Activated CD8-positive, alpha-beta T cell treated with anti-CD3 and anti-CD28 coated beads for 36 hours (primary cell): ENCODE data around the gene ARHGAP26. TPM values are rescaled to one million over a fixed set of nuclear protein-coding genes. Genes with fewer than 3 reads are reported as not detected.

ENCODE experiments used
- ATAC-seq: fragments of 200-7000 bp; cut with Tn5 transposase; one replicate; pipeline ENCODE4 v1.10.0; 2021; ENCODE audit warnings: mild to moderate bottlenecking, moderate library complexity
- CTCF ChIA-PET: fragments of 350-600 bp; sonication (Branson Sonifier 250); formaldehyde crosslinking; loops from one replicate; lab custom pipeline; 2021; ENCODE audit warnings: antibody characterized with exemption; lab: Charles Lee
- POLR2A ChIA-PET: fragments of 350-600 bp; sonication (Branson Sonifier 250); formaldehyde crosslinking; loops from one replicate; lab custom pipeline; 2021; ENCODE audit warnings: antibody characterized with exemption; lab: Charles Lee
- DNase-seq: peaks from one replicate; pipeline ENCODE4 v3.0.0-alpha.2; 2020
- H3K27ac Mint-ChIP-seq: one replicate; pipeline ENCODE4 v1.8.0; 2021; ENCODE audit warnings: mild to moderate bottlenecking, mixed read lengths
- H3K27me3 Mint-ChIP-seq: one replicate; pipeline ENCODE4 v1.8.0; 2021; ENCODE audit warnings: mixed read lengths
- H3K36me3 Mint-ChIP-seq: one replicate; pipeline ENCODE4 v1.8.0; 2021; ENCODE audit warnings: low read depth, mixed read lengths
- H3K4me1 Mint-ChIP-seq: one replicate; pipeline ENCODE4 v1.8.0; 2021; ENCODE audit warnings: low read depth, mixed read lengths
- H3K4me3 Mint-ChIP-seq: one replicate; pipeline ENCODE4 v1.8.0; 2021; ENCODE audit warnings: mild to moderate bottlenecking, moderate library complexity, mixed read lengths
- H3K9me3 Mint-ChIP-seq: one replicate; pipeline ENCODE4 v1.8.0; 2021; ENCODE audit warnings: mixed read lengths
- CTCF ChIP-seq: fragments of 200-600 bp; IDR thresholded peaks from one replicate; pipeline ENCODE4 v1.8.0; 2022; ENCODE audit warnings: antibody characterized with exemption, mild to moderate bottlenecking
- intact Hi-C: fragments of 100-400 bp; cut with micrococcal nuclease; formaldehyde crosslinking; loops from one replicate; pipeline ENCODE4 v1.10.0; 2022
- total RNA-seq, 2 experiments: library from RNA; stranded (reverse); gene quantifications; one replicate each; pipeline ENCODE4 v1.2.3, GENCODE V29; 2021

The ARHGAP26 gene
- total RNA-seq, 2 experiments from 2014 or later, result 12.7 to 18.0 TPM

GRCh38 chr5:142905348-142905747 lies 135.2 kb downstream of the ARHGAP26 start:
- CTCF ChIA-PET, result interaction anchor here (0.8 to 1.6 kb wide), 3 partner anchors 17 to 192 kb away, joined by 3 read pairs; no protein-coding TSS in a partner anchor
- ATAC-seq, result no peak
- POLR2A ChIA-PET, result interaction anchor here (0.6 kb wide), 1 partner anchor 190 kb away, joined by 3 read pairs; no protein-coding TSS in a partner anchor
- no peak overlapping the region for H3K27ac Mint-ChIP-seq
- H3K9me3 Mint-ChIP-seq, result no peaks in the 10 kb centered on the region
- no peaks in the 10 kb centered on the region for H3K4me1 Mint-ChIP-seq
- intact Hi-C loops, result no loop called here
- peaks cover 29% of the 10 kb centered on the region for H3K36me3 Mint-ChIP-seq
- no peak overlapping the region for H3K4me3 Mint-ChIP-seq
- no peaks in the 10 kb centered on the region for H3K27me3 Mint-ChIP-seq
- TF ChIP-seq CTCF, result no peak
- DNase-seq, result no peak

- Mint-ChIP-seq H3K27ac (no peak overlapping the region), H3K4me1 (no peaks in the 10 kb centered on the region), H3K27me3 (no peaks in the 10 kb centered on the region), H3K36me3 (peaks cover 33% of the 10 kb centered on the region), H3K4me3 (no peak overlapping the region), H3K9me3 (no peaks in the 10 kb centered on the region)
- no peak for DNase-seq
- CTCF ChIA-PET, result interaction anchor here (0.9 to 1.7 kb wide), 4 partner anchors 19 to 194 kb away, joined by 4 to 7 read pairs (median 5); no protein-coding TSS in a partner anchor
- intact Hi-C loops, result no loop called here
- POLR2A ChIA-PET, result no interaction called here
- no peak for ATAC-seq
- TF ChIP-seq CTCF, result no peak
Measured at GRCh38 chr5:142906863-142907671, 136.9 kb downstream of the ARHGAP26 start.

- Mint-ChIP-seq H3K27ac (no peak overlapping the region), H3K27me3 (no peaks in the 10 kb centered on the region), H3K9me3 (no peaks in the 10 kb centered on the region), H3K4me3 (no peak overlapping the region), H3K4me1 (no peaks in the 10 kb centered on the region), H3K36me3 (peaks cover 26% of the 10 kb centered on the region)
- ChIA-PET CTCF (interaction anchor here (0.8 to 1.7 kb wide), 5 partner anchors 17 to 196 kb away, joined by 3 to 7 read pairs (median 4); no protein-coding TSS in a partner anchor), POLR2A (no interaction called here)
- intact Hi-C loops, result no loop called here
- DNase-seq (no peak), ATAC-seq (no peak)
- TF ChIP-seq CTCF, result no peak
Measured at GRCh38 chr5:142908659-142909058, 138.5 kb downstream of the ARHGAP26 start.

GRCh38 chr5:142910128-142910527 lies 140.0 kb downstream of the ARHGAP26 start:
- no peak for TF ChIP-seq CTCF
- intact Hi-C loops, result no loop called here
- H3K27me3 Mint-ChIP-seq, result no peaks in the 10 kb centered on the region
- H3K9me3 Mint-ChIP-seq, result no peaks in the 10 kb centered on the region
- DNase-seq (no peak), ATAC-seq (no peak)
- H3K4me3 Mint-ChIP-seq, result no peak overlapping the region
- CTCF ChIA-PET, result interaction anchor here (0.7 to 1.4 kb wide), 2 partner anchors 197 to 254 kb away, joined by 3 to 7 read pairs; no protein-coding TSS in a partner anchor
- POLR2A ChIA-PET, result no interaction called here
- H3K36me3 Mint-ChIP-seq, result peaks cover 22% of the 10 kb centered on the region
- no peaks in the 10 kb centered on the region for H3K4me1 Mint-ChIP-seq
- no peak overlapping the region for H3K27ac Mint-ChIP-seq

GRCh38 chr5:142911170-142911569 lies 141.0 kb downstream of the ARHGAP26 start:
- intact Hi-C loops, result no loop called here
- ChIA-PET CTCF (interaction anchor here (0.8 to 1.0 kb wide), 3 partner anchors 15 to 212 kb away, joined by 3 to 4 read pairs (median 3); no protein-coding TSS in a partner anchor), POLR2A (no interaction called here)
- no peak overlapping the region for H3K27ac Mint-ChIP-seq
- H3K4me1 Mint-ChIP-seq, result no peaks in the 10 kb centered on the region
- ATAC-seq (no peak), DNase-seq (no peak)
- no peaks in the 10 kb centered on the region for H3K9me3 Mint-ChIP-seq
- H3K4me3 Mint-ChIP-seq, result no peak overlapping the region
- no peaks in the 10 kb centered on the region for H3K27me3 Mint-ChIP-seq
- TF ChIP-seq CTCF, result no peak
- peaks cover 19% of the 10 kb centered on the region for H3K36me3 Mint-ChIP-seq
